ENCODE measurements around the gene PTH.

Gene PTH

GRCh38 chr11:13495929-13496328 lies at the start of gene PTH:
TSS of gene PTH (minus strand) at chr11:13495997. CDS start at chr11:13492855, 3,142 bp downstream.
- DNase-seq (ENCODE audit: low read depth in 3 of 3): no peak

- DNase-seq (ENCODE audit: low read depth in 3 of 3): no peak
Observed at GRCh38 chr11:13538044-13538443, 42.2 kb upstream of the PTH start.

DNA sequence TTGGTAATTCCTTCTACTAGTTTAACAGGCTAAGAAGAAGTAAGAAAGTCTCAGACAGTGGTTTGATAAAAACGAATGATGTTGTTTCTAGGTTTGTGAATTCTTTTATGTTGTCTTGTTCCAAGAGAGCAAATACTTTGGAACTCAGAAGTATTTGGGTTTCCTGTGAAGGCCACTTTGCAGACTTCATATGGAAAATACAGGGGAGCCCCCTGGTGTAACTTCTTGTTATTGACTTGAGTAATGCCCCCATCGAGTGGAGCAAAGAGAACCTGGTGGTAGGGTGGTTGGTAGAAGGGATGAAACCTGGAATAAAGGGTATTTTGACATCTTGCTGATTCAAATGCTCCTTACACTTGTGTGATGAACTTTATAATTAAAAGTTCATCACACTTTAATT lies 40.0 kb upstream of the PTH start:
- DNase-seq (ENCODE audit: low read depth in 3 of 3): no peak

DNA sequence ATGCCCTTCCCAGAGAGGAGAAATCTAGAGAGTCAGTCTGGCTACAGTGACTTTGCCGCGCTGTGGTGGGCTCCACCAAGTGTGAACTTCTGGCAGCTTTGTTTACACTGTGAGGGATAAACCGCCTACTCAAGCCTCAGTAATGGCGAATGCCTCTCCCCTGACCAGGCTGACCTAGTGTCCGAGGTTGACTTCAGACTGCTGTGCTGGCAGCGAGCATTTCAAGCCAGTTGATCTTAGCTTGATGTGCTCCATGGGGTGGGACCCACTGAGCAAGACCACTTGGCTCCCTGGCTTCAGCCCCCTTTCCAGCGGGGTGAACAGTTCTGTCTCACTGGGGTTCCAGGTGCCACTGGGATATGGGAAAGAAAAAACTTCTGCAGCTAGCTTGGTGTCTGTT lies 38.6 kb upstream of the PTH start:
- no peak for DNase-seq (ENCODE audit: low read depth in 3 of 3)

DNA sequence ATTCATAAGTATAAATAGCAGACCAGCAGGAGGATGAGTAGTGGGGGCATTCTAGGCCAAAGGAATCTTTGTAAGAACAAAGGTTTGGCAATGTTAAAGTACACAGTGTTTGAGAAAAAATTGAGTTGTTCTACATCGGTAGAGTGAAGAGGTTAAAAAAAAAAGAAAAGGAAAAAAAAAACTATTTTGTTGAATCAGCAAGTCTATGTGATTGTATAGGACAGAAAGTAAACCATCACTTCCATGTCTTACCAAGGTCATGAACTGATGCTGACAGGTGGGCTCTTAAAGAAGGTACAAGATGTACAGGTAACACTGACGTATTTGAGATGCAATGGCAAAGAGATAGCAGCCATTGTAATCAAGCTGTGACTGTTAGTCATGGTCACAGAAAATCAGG lies 29.5 kb upstream of the PTH start:
- DNase-seq (ENCODE audit: low read depth in 3 of 3): no peak

DNA sequence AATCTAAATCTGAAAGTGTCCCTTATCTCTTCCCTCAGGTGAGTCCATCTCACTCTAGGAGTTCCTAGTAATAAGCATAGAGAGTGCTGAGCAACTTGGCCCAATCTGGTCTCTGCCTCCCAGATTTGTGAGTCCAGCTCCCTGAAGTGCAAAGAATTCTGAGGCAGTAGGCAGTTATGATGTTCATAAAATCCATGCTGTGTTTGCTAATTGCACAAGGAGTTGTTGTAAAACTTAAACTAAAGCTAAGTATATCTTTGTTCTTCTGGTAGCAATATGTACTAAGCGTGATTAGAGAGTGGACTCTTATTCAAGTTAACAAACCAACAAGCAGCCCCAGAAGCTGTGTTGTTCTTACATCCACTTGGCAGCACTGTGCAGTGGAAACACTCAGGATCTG lies 7.6 kb upstream of the PTH start:
- no peak for DNase-seq (ENCODE audit: low read depth in 3 of 3)

DNA sequence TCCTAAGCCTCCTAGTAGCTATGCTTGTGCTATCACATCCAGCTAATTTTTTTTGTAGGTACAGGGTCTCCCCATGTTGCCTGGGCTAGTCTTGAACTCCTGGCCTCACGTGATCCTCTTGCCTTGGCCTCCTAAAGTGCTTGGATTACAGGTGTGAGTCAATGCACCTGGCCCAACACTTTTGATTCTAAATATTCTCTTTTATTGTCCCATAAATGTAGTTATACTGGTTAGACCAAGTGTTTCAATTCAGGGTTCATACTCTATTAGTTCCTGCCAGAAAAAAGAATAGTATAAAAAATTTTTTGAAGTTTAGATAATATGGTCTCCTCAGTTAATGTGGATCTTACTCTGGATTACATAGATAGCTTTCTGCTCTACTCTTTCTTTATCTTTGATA lies 6.7 kb upstream of the PTH start:
- no peak for DNase-seq (ENCODE audit: low read depth in 3 of 3)

DNA sequence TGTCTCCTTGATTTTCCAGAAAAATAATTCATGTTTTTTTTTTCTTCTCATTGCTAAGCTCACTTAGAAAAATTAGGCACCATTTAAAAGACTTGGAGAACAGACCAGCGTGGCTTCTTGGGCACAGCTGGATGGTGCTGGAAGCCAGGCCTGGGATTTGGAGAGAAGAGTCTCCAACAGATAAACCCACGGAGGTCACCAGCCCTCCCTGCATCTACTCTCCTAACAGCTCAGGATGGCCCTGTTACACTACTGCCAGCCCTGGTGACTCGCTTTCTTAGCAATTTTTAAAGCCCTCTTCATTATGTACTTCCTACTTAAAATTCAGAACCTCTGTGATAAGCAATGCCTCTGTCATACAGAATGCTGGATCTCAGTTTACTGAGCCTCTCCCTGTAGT lies 1.7 kb downstream of the PTH start:
- DNase-seq (ENCODE audit: low read depth in 3 of 3): no peak

GRCh38 chr11:13487661-13488030 lies 8.2 kb downstream of the PTH start:
- no peak for DNase-seq (ENCODE audit: low read depth in 3 of 3)

GRCh38 chr11:13486926-13487660 lies 8.7 kb downstream of the PTH start:
- DNase-seq (ENCODE audit: low read depth in 3 of 3): peak; percentile 26 to 54 (median 48)

GRCh38 chr11:13480198-13480597 lies 15.6 kb downstream of the PTH start:
- no peak for DNase-seq (ENCODE audit: low read depth in 3 of 3)

DNA sequence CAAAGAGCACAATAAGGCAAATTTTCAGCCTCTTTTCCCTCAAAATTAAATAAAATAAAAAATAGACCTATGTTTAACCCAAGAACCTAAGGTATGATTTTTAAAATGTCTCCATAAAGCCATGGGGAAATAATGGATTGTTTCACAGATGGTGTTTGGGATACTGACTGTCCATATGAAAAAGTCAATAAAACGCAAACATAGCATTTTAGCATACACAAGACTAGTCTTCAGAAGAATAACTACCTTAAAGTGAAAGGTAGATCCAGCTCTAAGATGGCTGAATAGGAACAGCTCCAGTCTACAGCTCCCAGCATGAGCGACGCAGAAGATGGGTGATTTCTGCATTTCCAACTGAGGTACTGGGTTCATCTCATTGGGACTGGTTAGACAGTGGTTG lies 16.1 kb downstream of the PTH start:
- DNase-seq (ENCODE audit: low read depth in 3 of 3): no peak

- no peak for DNase-seq (ENCODE audit: low read depth in 3 of 3)
Observed at GRCh38 chr11:13475091-13475490, 20.7 kb downstream of the PTH start.

DNA sequence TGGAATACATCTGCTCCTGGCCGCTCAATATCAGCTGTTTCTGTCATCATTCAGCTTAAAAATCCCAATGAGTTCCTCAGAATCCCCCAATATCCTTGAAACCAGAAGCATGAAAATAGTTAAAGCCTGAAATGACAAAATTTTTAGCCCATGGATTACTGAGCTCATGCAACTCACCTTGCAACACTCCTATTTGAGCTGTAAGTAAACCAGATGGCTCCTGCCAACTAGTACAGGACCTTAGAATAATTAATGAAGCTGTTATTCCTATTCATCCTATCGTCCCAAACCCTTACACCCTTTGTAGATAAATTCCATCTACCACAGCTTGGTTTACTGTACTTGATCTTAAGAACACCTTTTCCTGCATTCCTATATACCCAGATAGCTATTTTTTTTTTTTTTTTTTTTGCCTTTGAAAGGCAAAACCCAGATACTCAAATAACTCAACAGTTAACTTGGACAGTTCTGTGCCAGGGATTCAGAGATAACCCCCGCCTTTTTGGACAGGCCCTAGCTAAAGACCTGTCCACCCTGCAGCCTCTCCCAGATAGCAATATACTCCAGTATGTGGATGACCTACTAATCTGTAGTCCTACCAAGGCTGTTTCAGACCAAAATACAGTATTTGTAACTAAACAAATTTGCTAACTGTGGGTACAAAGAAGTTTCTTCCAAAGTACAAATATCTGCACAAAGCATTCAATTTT lies 22.6 kb downstream of the PTH start:
- DNase-seq (ENCODE audit: low read depth in 3 of 3): no peak

DNA sequence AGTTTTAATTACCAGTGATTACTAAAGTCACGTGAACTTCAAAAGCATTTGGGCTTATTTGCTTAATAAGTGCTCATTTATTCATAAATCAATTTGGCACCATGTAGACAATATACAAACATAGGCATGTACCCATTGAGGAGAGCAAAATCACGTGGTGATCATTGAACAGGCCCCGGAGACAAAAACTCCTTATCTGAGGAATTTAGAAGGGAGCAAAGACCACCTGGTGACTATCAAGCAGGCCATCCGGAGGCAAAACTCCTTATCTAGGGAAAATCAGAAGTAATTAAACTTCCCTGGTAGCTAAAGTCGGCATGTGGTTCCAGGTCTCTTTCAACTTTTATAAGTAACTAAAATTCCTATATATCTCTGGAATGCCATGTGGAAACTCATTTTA lies 27.0 kb downstream of the PTH start:
- no peak for DNase-seq (ENCODE audit: low read depth in 3 of 3)

DNA sequence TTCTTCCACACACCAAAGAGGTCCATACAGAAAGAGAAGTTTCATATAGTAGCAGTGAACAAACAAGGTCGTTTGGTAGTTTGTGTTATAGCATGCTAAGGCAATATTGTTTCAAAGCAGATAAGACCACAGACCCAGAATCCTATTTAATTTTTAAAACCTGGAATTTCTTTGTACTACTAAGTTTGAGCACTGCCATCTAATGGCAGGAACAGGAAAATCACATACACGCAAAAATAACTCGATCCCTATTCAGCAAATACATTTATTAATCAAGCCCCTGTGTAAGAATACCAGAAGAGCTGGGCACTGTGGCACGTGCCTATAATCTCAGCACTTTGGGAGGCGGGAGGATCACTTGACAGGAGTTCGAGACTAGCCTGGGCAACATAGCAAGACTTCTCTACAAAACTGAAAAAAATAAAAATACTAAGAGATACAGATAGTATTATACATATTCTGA lies 29.9 kb downstream of the PTH start:
- DNase-seq (ENCODE audit: low read depth in 3 of 3): no peak

GRCh38 chr11:13463779-13464290 lies 32.0 kb downstream of the PTH start:
- DNase-seq (ENCODE audit: low read depth in 3 of 3): no peak

- peak; percentile 79 to 88 (median 87) for DNase-seq (ENCODE audit: low read depth in 3 of 3)
Observed at GRCh38 chr11:13462901-13463778, 32.7 kb downstream of the PTH start, which contains the start of gene BTBD10. TSS of gene BTBD10 (minus strand) at chr11:13463222. CDS start at chr11:13445124, 18,098 bp downstream.

DNA sequence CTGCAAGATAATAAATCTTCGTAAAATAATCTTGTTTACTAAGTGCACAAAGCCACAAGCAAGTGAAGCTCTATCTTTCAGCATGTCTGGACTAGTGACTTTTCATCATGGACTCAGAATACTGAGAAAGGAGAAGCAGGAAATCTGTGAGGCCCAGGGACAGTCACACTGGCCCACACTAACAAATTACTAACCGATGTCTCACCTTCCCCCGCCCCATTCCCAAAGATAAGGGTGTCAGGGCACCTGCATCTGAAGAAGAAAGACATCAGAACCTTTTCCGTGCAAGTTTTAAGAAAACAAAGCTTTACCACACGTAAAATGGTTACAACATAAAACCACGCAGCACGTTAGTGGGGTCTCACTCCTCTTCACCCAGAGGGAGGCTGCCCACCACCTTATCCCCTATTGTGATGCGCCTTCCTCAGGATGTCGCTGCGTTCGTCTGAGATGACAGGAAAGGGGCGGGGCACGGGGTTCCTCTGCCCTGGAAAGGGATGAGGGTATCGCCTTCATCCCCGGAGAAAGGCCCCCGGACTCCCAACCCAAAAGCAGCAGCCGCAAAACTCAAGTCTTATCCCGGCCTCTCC lies 33.4 kb downstream of the PTH start:
- peak; percentile 24 to 61 (median 37) for DNase-seq (ENCODE audit: low read depth in 3 of 3)

DNA sequence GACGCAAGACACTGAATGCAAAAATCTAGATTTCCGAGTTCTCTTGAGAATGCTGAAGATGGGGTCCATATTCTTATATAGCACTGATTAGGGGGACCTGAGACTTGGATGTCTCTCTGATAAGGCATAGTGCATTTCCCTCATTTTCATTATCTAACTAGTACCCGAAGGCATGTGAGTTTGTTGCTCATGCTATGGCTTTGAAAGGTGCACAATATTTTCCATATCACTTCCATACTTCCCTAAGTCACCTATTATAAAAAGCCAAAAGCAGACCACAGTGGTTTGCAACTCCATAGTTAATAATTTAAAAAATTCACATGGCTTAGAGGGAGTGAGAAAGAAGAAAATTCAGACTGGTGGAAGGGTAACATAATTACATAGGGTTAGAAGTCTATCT lies 34.5 kb downstream of the PTH start:
- DNase-seq (ENCODE audit: low read depth in 3 of 3): no peak

- no peak for DNase-seq (ENCODE audit: low read depth in 3 of 3)
Observed at GRCh38 chr11:13450832-13451397, 44.9 kb downstream of the PTH start.
